HepG2 (cell line): ENCODE results near the gene MTF1. TPM values are rescaled to one million over a fixed set of nuclear protein-coding genes. Genes with fewer than 3 reads are reported as not detected.

Experiments
- ATF7 ChIP-seq, 2 experiments: fragments of 450-650 bp in 1 of 2; sonication (generic) in 1 of 2; formaldehyde crosslinking in 1 of 2; IDR thresholded peaks; 2 replicates each; pipeline versions ENCODE4 v1.4.0 to v1.6.1; 2016 to 2020; ENCODE audit warnings: antibody characterized with exemption in 1 of 2, mild to moderate bottlenecking in 1 of 2, missing genetic modification reagents in 1 of 2
- LCORL ChIP-seq, 2 experiments: fragments of 450-650 bp in 1 of 2; sonication (generic) in 1 of 2; formaldehyde crosslinking in 1 of 2; IDR thresholded peaks; 2 replicates each; pipeline versions ENCODE4 v1.5.0 to v1.6.1; 2017 to 2020; ENCODE audit warnings: antibody characterized with exemption in 1 of 2, missing genetic modification reagents in 1 of 2
- MYNN ChIP-seq: sonication (generic); formaldehyde crosslinking; IDR thresholded peaks from 2 replicates; pipeline ENCODE4 v1.4.0; 2020; ENCODE audit warnings: mild to moderate bottlenecking, low read depth, missing genetic modification reagents
- RXRB ChIP-seq: IDR thresholded peaks from 2 replicates; pipeline ENCODE4 v1.6.1; 2016; ENCODE audit warnings: borderline replicate concordance, missing genetic modification reagents, missing compliant biosample characterization
- SMYD3 ChIP-seq: sonication (generic); formaldehyde crosslinking; IDR thresholded peaks from 2 replicates; pipeline ENCODE4 v1.8.1; 2023; ENCODE audit warnings: mild to moderate bottlenecking, missing genetic modification reagents
- SNAPC2 ChIP-seq: sonication (generic); formaldehyde crosslinking; IDR thresholded peaks from 2 replicates; pipeline ENCODE4 v1.8.1; 2022; ENCODE audit warnings: mild to moderate bottlenecking, missing genetic modification reagents
- TFDP2 ChIP-seq: sonication (generic); formaldehyde crosslinking; IDR thresholded peaks from 2 replicates; pipeline ENCODE4 v1.4.0; 2020; ENCODE audit warnings: missing genetic modification reagents
- TGIF2 ChIP-seq: IDR thresholded peaks from 2 replicates; pipeline ENCODE4 v1.6.1; 2016; ENCODE audit warnings: control low read depth, missing compliant biosample characterization
- THAP11 ChIP-seq: IDR thresholded peaks from 2 replicates; pipeline ENCODE4 v1.6.1; 2016; ENCODE audit warnings: missing biosample characterization, missing genetic modification reagents
- ZBTB25 ChIP-seq: IDR thresholded peaks from 2 replicates; pipeline ENCODE4 v1.6.1; 2018; ENCODE audit warnings: missing genetic modification reagents
- ZBTB40 ChIP-seq, 2 experiments: fragments of 450-650 bp in 1 of 2; sonication (generic) in 1 of 2; formaldehyde crosslinking in 1 of 2; IDR thresholded peaks; 2 replicates each; pipeline versions ENCODE4 v1.6.1 to v1.8.0; 2016 to 2022; ENCODE audit warnings: antibody characterized with exemption in 1 of 2, mild to moderate bottlenecking in 1 of 2, missing genetic modification reagents in 1 of 2
- ZBTB7B ChIP-seq: sonication (generic); formaldehyde crosslinking; IDR thresholded peaks from 2 replicates; pipeline ENCODE4 v1.4.0; 2020; ENCODE audit warnings: missing genetic modification reagents
- ZFP37 ChIP-seq: sonication (generic); formaldehyde crosslinking; IDR thresholded peaks from 2 replicates; pipeline ENCODE4 v1.4.0; 2020; ENCODE audit warnings: missing genetic modification reagents, borderline replicate concordance
- ZNF136 ChIP-seq: sonication (generic); formaldehyde crosslinking; IDR thresholded peaks from 2 replicates; pipeline ENCODE4 v1.8.1; 2022; ENCODE audit warnings: low read depth, mild to moderate bottlenecking, moderate library complexity, missing genetic modification reagents
- ZNF143 ChIP-seq: sonication (generic); formaldehyde crosslinking; IDR thresholded peaks from 2 replicates; pipeline ENCODE4 v1.4.0; 2020; ENCODE audit warnings: missing genetic modification reagents
- ZNF660 ChIP-seq: sonication (generic); formaldehyde crosslinking; IDR thresholded peaks from 2 replicates; pipeline ENCODE4 v1.5.1; 2020; ENCODE audit warnings: mild to moderate bottlenecking, low read depth, missing genetic modification reagents, borderline replicate concordance
- ZNF746 ChIP-seq: sonication (generic); formaldehyde crosslinking; IDR thresholded peaks from 2 replicates; pipeline ENCODE4 v1.8.0; 2022; ENCODE audit warnings: mild to moderate bottlenecking, missing genetic modification reagents
- polyA plus RNA-seq, 8 experiments: library from polyadenylated mRNA; depleted of rRNA in 3 of 8; stranded (reverse) in 7 of 8; unstranded in 1 of 8; fragments of >200 nt; fragmentation: Illumina TruSeq in 4 of 8; extraction: Trizol in 4 of 8; gene quantifications; 2 replicates each; pipeline versions ENCODE4 v1.2.1 to v1.2.3, GENCODE V29; 2011 to 2016; ENCODE audit warnings: low read depth in 4 of 8, missing spikeins in 1 of 8, mixed read lengths in 1 of 8; ENCODE audit not compliant: insufficient read depth in 1 of 8
- total RNA-seq, 5 experiments: library from RNA; depleted of rRNA; stranded (reverse); fragments of >200 nt; fragmentation: Illumina TruSeq; extraction: Trizol; gene quantifications; 2 replicates each; pipeline ENCODE4 v1.2.3, GENCODE V29; 2016; ENCODE audit warnings: low read depth in 1 of 5
- TF ChIP-seq, protein P1 (sequence below): sonication (generic); formaldehyde crosslinking; IDR thresholded peaks from 2 replicates; pipeline ENCODE4 v1.5.0; 2020; ENCODE audit warnings: missing genetic modification reagents

The MTF1 gene
- total and polyA plus RNA-seq, 2 of the 13 experiments (the other 11 are each of a cell fraction or from before 2014, with no cell fraction given), result 2.4 to 3.3 TPM

DNA sequence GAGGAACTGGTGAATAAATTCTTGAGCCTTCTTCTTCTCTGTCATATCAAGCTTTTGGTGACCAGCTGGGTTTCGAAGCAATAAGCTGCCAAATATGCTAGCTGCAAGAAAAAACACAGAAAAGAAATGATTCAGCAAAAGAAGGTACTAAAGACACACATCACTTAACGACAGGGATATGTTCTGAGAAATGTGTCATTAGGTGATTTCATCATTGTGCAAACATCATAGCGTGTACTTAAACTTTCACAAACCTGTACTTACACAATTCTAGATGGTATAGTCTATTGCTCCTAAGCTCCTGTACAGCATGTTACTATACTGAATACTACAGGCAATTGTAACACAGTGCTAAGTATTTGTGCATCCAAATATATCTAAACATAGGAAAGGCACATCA lies 2.9 kb upstream of the MTF1 start (continued):
- TF ChIP-seq ZBTB25 (no peak), TGIF2 (CRISPR knock-in tag) (no peak), TFDP2 (CRISPR knock-in tag) (no peak), LCORL (IDR thresholded peaks at IDR 0.05) (no peak), LCORL (CRISPR knock-in tag; IDR thresholded peaks at IDR 0.05) (no peak), ZBTB40 (IDR thresholded peaks at IDR 0.05) (no peak), ZBTB40 (CRISPR knock-in tag; IDR thresholded peaks at IDR 0.05) (no peak), ZNF746 (CRISPR knock-in tag) (no peak), RXRB (CRISPR knock-in tag) (no peak), MYNN (CRISPR knock-in tag) (no peak), ZNF143 (CRISPR knock-in tag) (no peak), SNAPC2 (CRISPR knock-in tag) (no peak), ZNF136 (no peak), ATF7 (IDR thresholded peaks at IDR 0.05) (0 out of 2 replicates have a peak, but pooled peaks have one; percentile 30), ATF7 (CRISPR knock-in tag; IDR thresholded peaks at IDR 0.05) (no peak), THAP11 (CRISPR knock-in tag) (0 out of 2 replicates have a peak, but pooled peaks have one; percentile 15), ZFP37 (CRISPR knock-in tag) (no peak), ZNF660 (CRISPR knock-in tag) (no peak), ZBTB7B (no peak), SMYD3 (CRISPR knock-in tag) (no peak)
- TF ChIP-seq, protein P1, sequence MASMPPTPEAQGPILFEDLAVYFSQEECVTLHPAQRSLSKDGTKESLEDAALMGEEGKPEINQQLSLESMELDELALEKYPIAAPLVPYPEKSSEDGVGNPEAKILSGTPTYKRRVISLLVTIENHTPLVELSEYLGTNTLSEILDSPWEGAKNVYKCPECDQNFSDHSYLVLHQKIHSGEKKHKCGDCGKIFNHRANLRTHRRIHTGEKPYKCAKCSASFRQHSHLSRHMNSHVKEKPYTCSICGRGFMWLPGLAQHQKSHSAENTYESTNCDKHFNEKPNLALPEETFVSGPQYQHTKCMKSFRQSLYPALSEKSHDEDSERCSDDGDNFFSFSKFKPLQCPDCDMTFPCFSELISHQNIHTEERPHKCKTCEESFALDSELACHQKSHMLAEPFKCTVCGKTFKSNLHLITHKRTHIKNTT (CRISPR knock-in tag), result no peak
